ENCODE data around the gene SPRTN. TPM values are rescaled to one million over a fixed set of nuclear protein-coding genes. Genes with fewer than 3 reads are reported as not detected.

Gene SPRTN
- total and polyA plus RNA-seq, 4 donors, result 2.1 to 8.9 (median 6.5) TPM

DNA sequence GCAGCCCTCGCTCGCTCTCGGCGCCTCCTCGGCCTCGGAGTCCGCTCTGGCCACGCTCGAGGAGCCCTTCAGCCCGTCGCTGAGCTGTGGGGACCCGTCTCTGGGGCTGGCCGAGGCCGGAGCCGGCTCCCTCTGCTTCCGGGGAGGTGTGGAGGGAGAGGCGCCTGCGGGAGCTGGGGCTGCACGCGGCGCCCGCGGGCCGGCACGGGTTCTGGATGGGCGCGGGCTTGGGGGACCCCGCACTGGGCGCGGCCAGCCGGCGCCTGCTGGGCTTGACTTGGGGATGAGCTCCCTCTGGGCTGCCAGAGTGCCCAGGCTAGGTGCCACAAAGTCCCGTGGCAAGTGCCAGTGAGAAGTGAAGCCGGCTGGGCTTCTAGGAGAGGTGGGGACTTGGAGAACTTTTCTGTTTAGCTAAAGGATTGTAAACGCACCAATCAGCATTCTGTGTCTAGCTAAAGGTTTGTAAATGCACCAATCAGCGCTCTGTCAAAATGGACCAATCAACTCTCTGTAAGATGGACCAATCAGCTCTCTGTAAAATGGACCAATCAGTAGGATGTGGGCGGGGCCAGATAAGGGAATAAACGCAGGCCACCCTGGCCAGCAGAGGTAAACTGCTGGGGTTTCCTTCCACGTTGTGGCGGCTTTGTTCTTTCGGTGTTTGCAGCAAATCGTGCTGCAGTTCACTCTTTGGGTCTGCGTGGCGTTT, 20.6 kb upstream of the SPRTN start:
- no peak for DNase-seq (ENCODE audit: low spot score)
- Histone ChIP-seq H3K36me3 (ENCODE audit: control insufficient read depth in 4 of 4, insufficient read depth in 3 of 4, low read depth in 1 of 4, low read length in 3 of 4) (no peaks in the 10 kb centered on the region), H3K9ac (ENCODE audit: low read depth in 1 of 2, low read length in 2 of 2) (no peak overlapping the region), H3K27ac (ENCODE audit: low read depth in 1 of 2, low read length in 2 of 2) (no peak overlapping the region), H3K27me3 (ENCODE audit: control insufficient read depth in 4 of 4, insufficient read depth in 4 of 4, low read length in 3 of 4) (no peaks in the 10 kb centered on the region), H3K4me1 (ENCODE audit: control insufficient read depth in 4 of 4, insufficient read depth in 4 of 4, low read length in 3 of 4) (no peaks in the 10 kb centered on the region), H3K4me3 (ENCODE audit: low read depth in 1 of 3, low read length in 3 of 3) (no peak overlapping the region), H3K9me3 (ENCODE audit: control insufficient read depth in 4 of 4, low read length in 3 of 4) (no peaks in the 10 kb centered on the region)
- 96% methylated on average over 44 of the region's 44 CpGs for WGBS
- no peak for TF ChIP-seq HNF4G (IDR thresholded peaks at IDR 0.05)
- TF ChIP-seq, protein P1, sequence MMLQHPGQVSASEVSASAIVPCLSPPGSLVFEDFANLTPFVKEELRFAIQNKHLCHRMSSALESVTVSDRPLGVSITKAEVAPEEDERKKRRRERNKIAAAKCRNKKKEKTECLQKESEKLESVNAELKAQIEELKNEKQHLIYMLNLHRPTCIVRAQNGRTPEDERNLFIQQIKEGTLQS (IDR thresholded peaks at IDR 0.05), result no peak
- TF ChIP-seq, protein P2, sequence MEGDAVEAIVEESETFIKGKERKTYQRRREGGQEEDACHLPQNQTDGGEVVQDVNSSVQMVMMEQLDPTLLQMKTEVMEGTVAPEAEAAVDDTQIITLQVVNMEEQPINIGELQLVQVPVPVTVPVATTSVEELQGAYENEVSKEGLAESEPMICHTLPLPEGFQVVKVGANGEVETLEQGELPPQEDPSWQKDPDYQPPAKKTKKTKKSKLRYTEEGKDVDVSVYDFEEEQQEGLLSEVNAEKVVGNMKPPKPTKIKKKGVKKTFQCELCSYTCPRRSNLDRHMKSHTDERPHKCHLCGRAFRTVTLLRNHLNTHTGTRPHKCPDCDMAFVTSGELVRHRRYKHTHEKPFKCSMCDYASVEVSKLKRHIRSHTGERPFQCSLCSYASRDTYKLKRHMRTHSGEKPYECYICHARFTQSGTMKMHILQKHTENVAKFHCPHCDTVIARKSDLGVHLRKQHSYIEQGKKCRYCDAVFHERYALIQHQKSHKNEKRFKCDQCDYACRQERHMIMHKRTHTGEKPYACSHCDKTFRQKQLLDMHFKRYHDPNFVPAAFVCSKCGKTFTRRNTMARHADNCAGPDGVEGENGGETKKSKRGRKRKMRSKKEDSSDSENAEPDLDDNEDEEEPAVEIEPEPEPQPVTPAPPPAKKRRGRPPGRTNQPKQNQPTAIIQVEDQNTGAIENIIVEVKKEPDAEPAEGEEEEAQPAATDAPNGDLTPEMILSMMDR (IDR thresholded peaks at IDR 0.05; ENCODE audit: low read depth, low read length, missing input control), result no peak
- TF ChIP-seq HNF4A (conservative IDR thresholded peaks at IDR 0.05), result no peak
- TF ChIP-seq RXRA (IDR thresholded peaks at IDR 0.05), result no peak
- TF ChIP-seq SP1 (IDR thresholded peaks at IDR 0.05), result no peak
- TF ChIP-seq, protein P3, sequence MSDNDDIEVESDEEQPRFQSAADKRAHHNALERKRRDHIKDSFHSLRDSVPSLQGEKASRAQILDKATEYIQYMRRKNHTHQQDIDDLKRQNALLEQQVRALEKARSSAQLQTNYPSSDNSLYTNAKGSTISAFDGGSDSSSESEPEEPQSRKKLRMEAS (IDR thresholded peaks at IDR 0.05), result no peak
- TF ChIP-seq YY1 (IDR thresholded peaks at IDR 0.05), result no peak
- TF ChIP-seq TAF1 (conservative IDR thresholded peaks at IDR 0.05), result no peak

GRCh38 chr1:231318015-231318355, 20.1 kb upstream of the SPRTN start:
- Histone ChIP-seq H3K27ac (ENCODE audit: low read depth in 1 of 2, low read length in 2 of 2) (no peak overlapping the region), H3K27me3 (ENCODE audit: control insufficient read depth in 4 of 4, insufficient read depth in 4 of 4, low read length in 3 of 4) (no peaks in the 10 kb centered on the region), H3K36me3 (ENCODE audit: control insufficient read depth in 4 of 4, insufficient read depth in 3 of 4, low read depth in 1 of 4, low read length in 3 of 4) (no peaks in the 10 kb centered on the region), H3K9me3 (ENCODE audit: control insufficient read depth in 4 of 4, low read length in 3 of 4) (no peaks in the 10 kb centered on the region), H3K9ac (ENCODE audit: low read depth in 1 of 2, low read length in 2 of 2) (no peak overlapping the region), H3K4me1 (ENCODE audit: control insufficient read depth in 4 of 4, insufficient read depth in 4 of 4, low read length in 3 of 4) (no peaks in the 10 kb centered on the region), H3K4me3 (ENCODE audit: low read depth in 1 of 3, low read length in 3 of 3) (no peak overlapping the region)
- DNase-seq (ENCODE audit: low spot score), result no peak
- TF ChIP-seq TAF1 (conservative IDR thresholded peaks at IDR 0.05), result no peak
- no peak for TF ChIP-seq HNF4G (IDR thresholded peaks at IDR 0.05)
- TF ChIP-seq YY1 (IDR thresholded peaks at IDR 0.05), result no peak
- no peak for TF ChIP-seq HNF4A (conservative IDR thresholded peaks at IDR 0.05)
- no peak for TF ChIP-seq RAD21 (IDR thresholded peaks at IDR 0.05)
- TF ChIP-seq EGR1 (IDR thresholded peaks at IDR 0.05; ENCODE audit: low read depth in 2 of 2), result no peak
- TF ChIP-seq RXRA (IDR thresholded peaks at IDR 0.05), result no peak
- TF ChIP-seq, protein P4, sequence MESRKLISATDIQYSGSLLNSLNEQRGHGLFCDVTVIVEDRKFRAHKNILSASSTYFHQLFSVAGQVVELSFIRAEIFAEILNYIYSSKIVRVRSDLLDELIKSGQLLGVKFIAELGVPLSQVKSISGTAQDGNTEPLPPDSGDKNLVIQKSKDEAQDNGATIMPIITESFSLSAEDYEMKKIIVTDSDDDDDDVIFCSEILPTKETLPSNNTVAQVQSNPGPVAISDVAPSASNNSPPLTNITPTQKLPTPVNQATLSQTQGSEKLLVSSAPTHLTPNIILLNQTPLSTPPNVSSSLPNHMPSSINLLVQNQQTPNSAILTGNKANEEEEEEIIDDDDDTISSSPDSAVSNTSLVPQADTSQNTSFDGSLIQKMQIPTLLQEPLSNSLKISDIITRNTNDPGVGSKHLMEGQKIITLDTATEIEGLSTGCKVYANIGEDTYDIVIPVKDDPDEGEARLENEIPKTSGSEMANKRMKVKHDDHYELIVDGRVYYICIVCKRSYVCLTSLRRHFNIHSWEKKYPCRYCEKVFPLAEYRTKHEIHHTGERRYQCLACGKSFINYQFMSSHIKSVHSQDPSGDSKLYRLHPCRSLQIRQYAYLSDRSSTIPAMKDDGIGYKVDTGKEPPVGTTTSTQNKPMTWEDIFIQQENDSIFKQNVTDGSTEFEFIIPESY (IDR thresholded peaks at IDR 0.05), result no peak
- no peak for TF ChIP-seq JUND (IDR thresholded peaks at IDR 0.05)
- TF ChIP-seq, protein P2 (IDR thresholded peaks at IDR 0.05; ENCODE audit: low read depth, low read length, missing input control), result no peak
- TF ChIP-seq, protein P5, sequence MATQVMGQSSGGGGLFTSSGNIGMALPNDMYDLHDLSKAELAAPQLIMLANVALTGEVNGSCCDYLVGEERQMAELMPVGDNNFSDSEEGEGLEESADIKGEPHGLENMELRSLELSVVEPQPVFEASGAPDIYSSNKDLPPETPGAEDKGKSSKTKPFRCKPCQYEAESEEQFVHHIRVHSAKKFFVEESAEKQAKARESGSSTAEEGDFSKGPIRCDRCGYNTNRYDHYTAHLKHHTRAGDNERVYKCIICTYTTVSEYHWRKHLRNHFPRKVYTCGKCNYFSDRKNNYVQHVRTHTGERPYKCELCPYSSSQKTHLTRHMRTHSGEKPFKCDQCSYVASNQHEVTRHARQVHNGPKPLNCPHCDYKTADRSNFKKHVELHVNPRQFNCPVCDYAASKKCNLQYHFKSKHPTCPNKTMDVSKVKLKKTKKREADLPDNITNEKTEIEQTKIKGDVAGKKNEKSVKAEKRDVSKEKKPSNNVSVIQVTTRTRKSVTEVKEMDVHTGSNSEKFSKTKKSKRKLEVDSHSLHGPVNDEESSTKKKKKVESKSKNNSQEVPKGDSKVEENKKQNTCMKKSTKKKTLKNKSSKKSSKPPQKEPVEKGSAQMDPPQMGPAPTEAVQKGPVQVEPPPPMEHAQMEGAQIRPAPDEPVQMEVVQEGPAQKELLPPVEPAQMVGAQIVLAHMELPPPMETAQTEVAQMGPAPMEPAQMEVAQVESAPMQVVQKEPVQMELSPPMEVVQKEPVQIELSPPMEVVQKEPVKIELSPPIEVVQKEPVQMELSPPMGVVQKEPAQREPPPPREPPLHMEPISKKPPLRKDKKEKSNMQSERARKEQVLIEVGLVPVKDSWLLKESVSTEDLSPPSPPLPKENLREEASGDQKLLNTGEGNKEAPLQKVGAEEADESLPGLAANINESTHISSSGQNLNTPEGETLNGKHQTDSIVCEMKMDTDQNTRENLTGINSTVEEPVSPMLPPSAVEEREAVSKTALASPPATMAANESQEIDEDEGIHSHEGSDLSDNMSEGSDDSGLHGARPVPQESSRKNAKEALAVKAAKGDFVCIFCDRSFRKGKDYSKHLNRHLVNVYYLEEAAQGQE (IDR thresholded peaks at IDR 0.05), result no peak
- no peak for TF ChIP-seq SP1 (IDR thresholded peaks at IDR 0.05)
- TF ChIP-seq FOXA2 (IDR thresholded peaks at IDR 0.05), result no peak
- TF ChIP-seq, protein P1 (IDR thresholded peaks at IDR 0.05), result no peak
- WGBS, result 96% methylated on average over 15 of the region's 15 CpGs
